HepG2 (cell line): ENCODE measurements around the gene CEP104. TPM values are rescaled to one million over a fixed set of nuclear protein-coding genes. Genes with fewer than 3 reads are reported as not detected.

Source experiments
- CENPBD1 ChIP-seq: sonication (generic); formaldehyde crosslinking; IDR thresholded peaks from 2 replicates; pipeline ENCODE4 v1.8.0; 2022; ENCODE audit warnings: missing genetic modification reagents, low read depth, mild to moderate bottlenecking, borderline replicate concordance
- FOXO4 ChIP-seq: sonication (generic); formaldehyde crosslinking; conservative IDR thresholded peaks from 2 replicates; pipeline ENCODE4 v1.8.1; 2023; ENCODE audit warnings: missing genetic modification reagents
- HMGXB4 ChIP-seq, 2 experiments: sonication (generic) in 1 of 2; formaldehyde crosslinking in 1 of 2; IDR thresholded peaks; 2 replicates each; pipeline versions ENCODE4 v1.4.0 to v1.6.1; 2018 to 2020; ENCODE audit warnings: missing genetic modification reagents in 2 of 2, borderline replicate concordance in 1 of 2, low read depth in 1 of 2, mild to moderate bottlenecking in 1 of 2, missing biosample characterization in 1 of 2
- HNRNPH1 ChIP-seq: fragments of 200-400 bp; formaldehyde crosslinking; optimal IDR thresholded peaks from 2 replicates; pipeline ENCODE3; 2017; ENCODE audit warnings: mild to moderate bottlenecking, low read depth, low read length
- NFRKB ChIP-seq: fragments of 450-650 bp; IDR thresholded peaks from 2 replicates; pipeline ENCODE4 v1.6.1; 2017
- NR0B2 ChIP-seq: sonication (generic); formaldehyde crosslinking; IDR thresholded peaks from 2 replicates; pipeline ENCODE4 v1.4.0; 2020; ENCODE audit warnings: mild to moderate bottlenecking, missing genetic modification reagents
- PAXIP1 ChIP-seq: sonication (generic); formaldehyde crosslinking; conservative IDR thresholded peaks from 2 replicates; pipeline ENCODE4 v1.4.0; 2020; ENCODE audit warnings: mild to moderate bottlenecking, missing genetic modification reagents, moderate library complexity
- RFX3 ChIP-seq: IDR thresholded peaks from 2 replicates; pipeline ENCODE4 v1.6.1; 2016; ENCODE audit warnings: missing biosample characterization, missing genetic modification reagents
- THRA ChIP-seq: sonication (generic); formaldehyde crosslinking; IDR thresholded peaks from 2 replicates; pipeline ENCODE4 v1.4.0; 2020; ENCODE audit warnings: missing genetic modification reagents, borderline replicate concordance
- ZBTB26 ChIP-seq: IDR thresholded peaks from 2 replicates; pipeline ENCODE4 v1.6.1; 2016; ENCODE audit warnings: missing compliant biosample characterization, missing genetic modification reagents, borderline replicate concordance
- ZMYM3 ChIP-seq: sonication (generic); formaldehyde crosslinking; IDR thresholded peaks from 2 replicates; pipeline ENCODE4 v1.5.1; 2020; ENCODE audit warnings: mild to moderate bottlenecking, missing genetic modification reagents
- ZNF12 ChIP-seq: sonication (generic); formaldehyde crosslinking; IDR thresholded peaks from 2 replicates; pipeline ENCODE4 v1.5.0; 2020; ENCODE audit warnings: missing genetic modification reagents
- ZNF20 ChIP-seq: sonication (generic); formaldehyde crosslinking; IDR thresholded peaks from 2 replicates; pipeline ENCODE4 v1.4.0; 2020; ENCODE audit warnings: mild to moderate bottlenecking, moderate library complexity, missing genetic modification reagents
- ZNF34 ChIP-seq: sonication (generic); formaldehyde crosslinking; IDR thresholded peaks from 2 replicates; pipeline ENCODE4 v1.4.0; 2020; ENCODE audit warnings: mild to moderate bottlenecking, missing genetic modification reagents, borderline replicate concordance
- ZNF790 ChIP-seq: sonication (generic); formaldehyde crosslinking; IDR thresholded peaks from 2 replicates; pipeline ENCODE4 v1.8.0; 2022; ENCODE audit warnings: missing genetic modification reagents, mild to moderate bottlenecking, borderline replicate concordance
- ZSCAN29 ChIP-seq: sonication (generic); formaldehyde crosslinking; conservative IDR thresholded peaks from 2 replicates; pipeline ENCODE4 v1.4.0; 2020; ENCODE audit warnings: mild to moderate bottlenecking, missing genetic modification reagents
- polyA plus RNA-seq, 8 experiments: library from polyadenylated mRNA; depleted of rRNA in 3 of 8; stranded (reverse) in 7 of 8; unstranded in 1 of 8; fragments of >200 nt; fragmentation: Illumina TruSeq in 4 of 8; extraction: Trizol in 4 of 8; gene quantifications; 2 replicates each; pipeline versions ENCODE4 v1.2.1 to v1.2.3, GENCODE V29; 2011 to 2016; ENCODE audit warnings: low read depth in 4 of 8, missing spikeins in 1 of 8, mixed read lengths in 1 of 8; ENCODE audit not compliant: insufficient read depth in 1 of 8
- total RNA-seq, 5 experiments: library from RNA; depleted of rRNA; stranded (reverse); fragments of >200 nt; fragmentation: Illumina TruSeq; extraction: Trizol; gene quantifications; 2 replicates each; pipeline ENCODE4 v1.2.3, GENCODE V29; 2016; ENCODE audit warnings: low read depth in 1 of 5

CEP104 gene
- total and polyA plus RNA-seq, 2 of the 13 experiments (the other 11 are each of a cell fraction or from before 2014, with no cell fraction given), result 20.4 to 30.1 TPM

GRCh38 chr1:3772715-3773571, 84.1 kb downstream of the CEP104 start, which contains the start of gene SMIM1 (continued):
- TF ChIP-seq NR0B2 (CRISPR knock-in tag) (peak; percentile 78; the same call in 1 of the 2 replicates), PAXIP1 (CRISPR knock-in tag) (0 out of 2 replicates have a peak, but pooled peaks have one; percentile 29), ZMYM3 (CRISPR knock-in tag) (no peak), FOXO4 (CRISPR knock-in tag) (no peak), ZNF34 (0 out of 2 replicates have a peak, but pooled peaks have one; percentile 29), HNRNPH1 (no peak), THRA (CRISPR knock-in tag) (peak; percentile 35; the same call in 1 of the 2 replicates), ZNF12 (CRISPR knock-in tag) (no peak), ZNF20 (no peak), NFRKB (no peak), HMGXB4 (CRISPR knock-in tag; IDR thresholded peaks at IDR 0.05; ENCODE audit: borderline replicate concordance in 1 of 2, low read depth in 1 of 2) (peak in 1 of 2 experiments; percentile 44; a peak in 1 of 4 replicates), ZNF790 (CRISPR knock-in tag) (no peak), RFX3 (CRISPR knock-in tag) (no peak), CENPBD1 (no peak), ZBTB26 (CRISPR knock-in tag) (no peak; the same call in 1 of the 2 replicates), ZSCAN29 (CRISPR knock-in tag) (no peak)
